Measurements from ENCODE around the gene ST6GALNAC2. TPM values are rescaled to one million over a fixed set of nuclear protein-coding genes. Genes with fewer than 3 reads are reported as not detected.

The ST6GALNAC2 gene
- total RNA-seq, 2 donors from 2014 or later, result 6.9 to 10.1 TPM

DNA sequence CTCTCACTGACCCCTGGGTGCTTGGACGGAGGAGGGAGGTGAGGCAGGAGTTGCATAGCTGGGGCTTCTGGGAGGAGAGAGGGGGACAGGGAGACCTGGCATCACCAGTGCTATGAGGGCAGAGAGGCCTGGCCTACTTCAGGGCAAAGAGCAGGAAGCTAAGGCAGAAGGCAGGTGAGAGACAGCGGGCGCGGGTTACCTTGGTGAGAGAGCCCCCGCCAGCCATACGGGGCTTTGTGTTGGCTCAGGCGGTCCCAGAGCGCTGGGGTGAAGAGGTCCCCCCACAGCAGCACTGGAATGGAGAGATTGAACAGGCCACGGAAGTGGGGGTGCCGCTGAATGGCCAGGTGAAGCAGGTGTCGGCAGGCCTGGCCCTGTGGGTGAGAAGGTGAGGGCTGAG lies 11.5 kb downstream of the ST6GALNAC2 start:
- 81 to 84% methylated on average over 11 of the region's 11 CpGs for WGBS, 2 donors
- no peaks in the 10 kb centered on the region for H3K9me3 ChIP-seq
- no peaks in the 10 kb centered on the region for H3K36me3 ChIP-seq (replicated peaks in 1 of 2; ENCODE audit: insufficient read depth in 1 of 2, low read depth in 2 of 2)
- peaks cover 9% of the 10 kb centered on the region for H3K4me1 ChIP-seq
- DNase-seq (no peak), ATAC-seq (no peak)
- TF ChIP-seq, protein P1, sequence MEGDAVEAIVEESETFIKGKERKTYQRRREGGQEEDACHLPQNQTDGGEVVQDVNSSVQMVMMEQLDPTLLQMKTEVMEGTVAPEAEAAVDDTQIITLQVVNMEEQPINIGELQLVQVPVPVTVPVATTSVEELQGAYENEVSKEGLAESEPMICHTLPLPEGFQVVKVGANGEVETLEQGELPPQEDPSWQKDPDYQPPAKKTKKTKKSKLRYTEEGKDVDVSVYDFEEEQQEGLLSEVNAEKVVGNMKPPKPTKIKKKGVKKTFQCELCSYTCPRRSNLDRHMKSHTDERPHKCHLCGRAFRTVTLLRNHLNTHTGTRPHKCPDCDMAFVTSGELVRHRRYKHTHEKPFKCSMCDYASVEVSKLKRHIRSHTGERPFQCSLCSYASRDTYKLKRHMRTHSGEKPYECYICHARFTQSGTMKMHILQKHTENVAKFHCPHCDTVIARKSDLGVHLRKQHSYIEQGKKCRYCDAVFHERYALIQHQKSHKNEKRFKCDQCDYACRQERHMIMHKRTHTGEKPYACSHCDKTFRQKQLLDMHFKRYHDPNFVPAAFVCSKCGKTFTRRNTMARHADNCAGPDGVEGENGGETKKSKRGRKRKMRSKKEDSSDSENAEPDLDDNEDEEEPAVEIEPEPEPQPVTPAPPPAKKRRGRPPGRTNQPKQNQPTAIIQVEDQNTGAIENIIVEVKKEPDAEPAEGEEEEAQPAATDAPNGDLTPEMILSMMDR (IDR thresholded peaks at IDR 0.05), result no peak
- TF ChIP-seq POLR2A (IDR thresholded peaks at IDR 0.05), result no peak
- intact Hi-C loops (cut with DNase I), result no loop called here
- H3K27me3 ChIP-seq, result no peaks in the 10 kb centered on the region
- no peak overlapping the region for H3K4me3 ChIP-seq
- no peak overlapping the region for H3K27ac ChIP-seq

DNA sequence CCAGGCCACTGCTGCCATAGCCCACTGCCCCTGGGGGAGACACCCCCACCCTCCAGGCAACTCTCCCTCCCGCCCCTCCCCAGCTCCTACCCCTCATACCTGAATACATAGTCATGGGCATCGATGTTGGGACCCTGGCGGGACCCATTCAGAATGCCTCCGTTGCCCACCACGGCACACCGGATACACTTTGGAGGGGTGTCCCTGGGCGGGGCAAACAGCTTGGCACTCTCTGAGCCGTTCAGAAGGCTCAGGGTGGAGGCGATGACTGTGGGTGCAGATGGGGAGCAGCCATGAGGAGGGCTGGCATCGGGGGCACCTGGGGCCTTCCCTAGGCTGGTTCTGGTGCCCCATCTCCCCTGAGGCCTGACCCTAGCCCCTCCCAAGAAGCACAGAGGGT lies 12.6 kb downstream of the ST6GALNAC2 start:
- Histone ChIP-seq H3K4me3 (no peak overlapping the region), H3K9me3 (no peaks in the 10 kb centered on the region), H3K27ac (no peak overlapping the region), H3K4me1 (peaks cover 16% of the 10 kb centered on the region), H3K27me3 (no peaks in the 10 kb centered on the region), H3K36me3 (replicated peaks in 1 of 2; ENCODE audit: insufficient read depth in 1 of 2, low read depth in 2 of 2) (no peaks in the 10 kb centered on the region)
- DNase-seq (no peak), ATAC-seq (no peak)
- TF ChIP-seq, protein P1 (IDR thresholded peaks at IDR 0.05), result no peak
- TF ChIP-seq POLR2A (IDR thresholded peaks at IDR 0.05), result no peak
- intact Hi-C loops (cut with DNase I), result no loop called here
- WGBS, 2 donors, result 81 to 85% methylated on average over 4 to 9 of the region's 10 CpGs

DNA sequence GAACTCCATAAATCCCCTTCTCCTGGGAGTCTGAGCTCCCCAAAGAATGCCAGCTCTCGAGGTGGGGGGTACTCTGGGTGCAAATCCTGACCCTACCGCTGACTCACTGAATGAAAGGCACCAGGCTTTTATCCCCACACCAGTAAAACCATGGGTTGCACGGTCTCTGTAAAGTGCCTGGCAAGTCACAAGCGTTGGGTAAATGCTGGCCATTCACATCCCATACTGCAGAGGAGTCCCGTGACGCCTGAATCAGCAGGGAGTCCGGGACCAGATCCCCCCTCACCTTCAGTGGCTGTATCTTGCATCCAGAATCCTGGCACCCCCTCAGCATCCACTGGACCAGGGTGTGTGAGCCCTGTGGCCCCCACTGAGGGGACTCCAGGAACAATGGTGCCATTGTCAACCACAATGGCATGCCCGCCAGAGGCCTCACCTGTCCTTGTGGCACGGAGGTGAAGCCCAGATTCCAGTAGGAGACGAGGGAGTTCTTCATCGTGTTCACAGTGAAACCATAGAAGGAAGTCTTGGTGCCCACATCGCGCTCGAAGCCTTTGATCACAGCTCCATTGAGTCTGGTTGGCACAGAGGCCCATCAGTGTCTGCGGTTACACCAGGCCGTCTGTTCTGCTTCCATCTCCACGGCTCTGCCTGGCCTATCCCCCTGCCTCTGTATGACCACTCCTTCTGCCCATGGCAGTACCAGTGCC lies 13.3 kb downstream of the ST6GALNAC2 start:
- Histone ChIP-seq H3K27ac (peak overlapping the region in 1 of 4 donors; percentile 47), H3K27me3 (no peaks in the 10 kb centered on the region), H3K36me3 (replicated peaks in 1 of 2; ENCODE audit: insufficient read depth in 1 of 2, low read depth in 2 of 2) (no peaks in the 10 kb centered on the region), H3K4me3 (no peak overlapping the region), H3K4me1 (peaks cover 24% of the 10 kb centered on the region), H3K9me3 (no peaks in the 10 kb centered on the region)
- no peak for DNase-seq
- no peak for ATAC-seq
- no peak for TF ChIP-seq POLR2A (IDR thresholded peaks at IDR 0.05)
- TF ChIP-seq, protein P1 (IDR thresholded peaks at IDR 0.05), result no peak
- intact Hi-C loops (cut with DNase I), result no loop called here
- 82 to 86% methylated on average over 6 to 17 of the region's 17 CpGs for WGBS, 2 donors

DNA sequence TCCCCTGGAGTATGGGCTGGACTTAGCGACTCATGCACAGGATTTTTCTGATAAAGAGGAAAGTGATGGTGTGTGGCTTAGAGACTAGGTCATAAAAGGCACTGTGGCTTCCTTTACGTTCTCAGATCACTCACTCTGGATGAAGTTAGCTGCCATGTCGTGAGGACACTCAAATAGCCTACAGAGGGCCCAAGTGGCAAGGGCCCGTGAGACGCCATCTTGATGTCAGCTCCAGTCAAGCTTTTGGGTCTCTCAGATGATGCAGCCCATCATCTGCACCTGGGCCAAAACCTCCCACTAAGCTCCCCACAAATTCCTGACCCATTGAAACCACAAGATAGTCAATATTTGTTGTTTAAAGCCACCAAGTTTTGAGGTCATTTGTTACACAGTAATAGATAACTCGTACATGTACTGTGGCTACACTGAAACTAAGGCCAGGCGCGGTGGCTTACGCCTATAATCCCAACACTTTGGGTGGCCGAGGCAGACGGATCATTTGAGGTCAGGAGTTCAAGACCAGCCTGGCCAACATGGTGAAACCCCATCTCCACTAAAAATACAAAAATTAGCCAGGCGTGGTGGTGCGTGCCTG lies 14.7 kb downstream of the ST6GALNAC2 start:
- peaks cover 37% of the 10 kb centered on the region for H3K4me1 ChIP-seq

More for the DNA sequence above, 14.7 kb downstream of the ST6GALNAC2 start:
- no peaks in the 10 kb centered on the region for H3K9me3 ChIP-seq
- H3K36me3 ChIP-seq (replicated peaks in 1 of 2; ENCODE audit: insufficient read depth in 1 of 2, low read depth in 2 of 2), result no peaks in the 10 kb centered on the region
- H3K27ac ChIP-seq, result peak overlapping the region in 3 of 4 donors; percentile 74 to 88 (median 84)
- H3K27me3 ChIP-seq, result no peaks in the 10 kb centered on the region
- H3K4me3 ChIP-seq, result no peak overlapping the region
- ATAC-seq (no peak), DNase-seq (no peak)
- WGBS, 2 donors, result 92 to 93% methylated on average over 13 of the region's 13 CpGs
- intact Hi-C loops (cut with DNase I), result no loop called here
- TF ChIP-seq, protein P1 (IDR thresholded peaks at IDR 0.05), result no peak
- no peak for TF ChIP-seq POLR2A (IDR thresholded peaks at IDR 0.05)
